Measurements from ENCODE around the gene CCBE1.
A peak's percentile ranks its signal among the peaks of the same experiment; 100 is the strongest.

The CCBE1 gene

GRCh38 chr18:59459369-59460071 is 237.7 kb downstream of the CCBE1 start:
- Histone ChIP-seq H3K36me3 (no peaks in the 10 kb centered on the region), H3K9me3 (no peaks in the 10 kb centered on the region), H3K4me3 (ENCODE audit: low read depth, low read length) (no peak overlapping the region), H3K4me1 (peaks cover 5% of the 10 kb centered on the region), H3K27me3 (no peaks in the 10 kb centered on the region)
- TF ChIP-seq CTCF (IDR thresholded peaks at IDR 0.05; ENCODE audit: low read depth, low read length): peak; percentile 48
- no peak for DNase-seq

GRCh38 chr18:59458575-59458974 is 238.6 kb downstream of the CCBE1 start:
- no peaks in the 10 kb centered on the region for H3K36me3 ChIP-seq
- DNase-seq: no peak
- no peak for TF ChIP-seq CTCF (IDR thresholded peaks at IDR 0.05; ENCODE audit: low read depth, low read length)
- H3K9me3 ChIP-seq: no peaks in the 10 kb centered on the region
- no peaks in the 10 kb centered on the region for H3K27me3 ChIP-seq
- H3K4me1 ChIP-seq: peaks cover 12% of the 10 kb centered on the region
- no peak overlapping the region for H3K4me3 ChIP-seq (ENCODE audit: low read depth, low read length)

- Histone ChIP-seq H3K4me1 (peaks cover 12% of the 10 kb centered on the region), H3K36me3 (no peaks in the 10 kb centered on the region), H3K9me3 (no peaks in the 10 kb centered on the region), H3K4me3 (ENCODE audit: low read depth, low read length) (no peak overlapping the region), H3K27me3 (no peaks in the 10 kb centered on the region)
- no peak for TF ChIP-seq CTCF (IDR thresholded peaks at IDR 0.05; ENCODE audit: low read depth, low read length)
- no peak for DNase-seq
These were observed 240.6 kb downstream of the CCBE1 start for GRCh38 chr18:59456657-59457056.

- TF ChIP-seq CTCF (IDR thresholded peaks at IDR 0.05; ENCODE audit: low read depth, low read length): no peak
- Histone ChIP-seq H3K27me3 (no peaks in the 10 kb centered on the region), H3K9me3 (no peaks in the 10 kb centered on the region), H3K36me3 (no peaks in the 10 kb centered on the region), H3K4me1 (peaks cover 12% of the 10 kb centered on the region), H3K4me3 (ENCODE audit: low read depth, low read length) (no peak overlapping the region)
- DNase-seq: peak; percentile 21
These were observed 241.4 kb downstream of the CCBE1 start for GRCh38 chr18:59455728-59456276.

- TF ChIP-seq CTCF (IDR thresholded peaks at IDR 0.05; ENCODE audit: low read depth, low read length): no peak
- no peaks in the 10 kb centered on the region for H3K27me3 ChIP-seq
- peak; percentile 57 for DNase-seq
- H3K4me1 ChIP-seq: peaks cover 12% of the 10 kb centered on the region
- no peak overlapping the region for H3K4me3 ChIP-seq (ENCODE audit: low read depth, low read length)
- H3K36me3 ChIP-seq: no peaks in the 10 kb centered on the region
- H3K9me3 ChIP-seq: no peaks in the 10 kb centered on the region
These were observed 242.1 kb downstream of the CCBE1 start for GRCh38 chr18:59454909-59455727.
